Embryonic facial prominence (tissue), 1 donor: ENCODE measurements around the gene SEC31B.

Experiments
- DNase-seq: peaks from one replicate; pipeline ENCODE4 v3.0.0-alpha.2; 2016; ENCODE audit errors: extremely low spot score

SEC31B gene

GRCh38 chr10:100502926-100503494, 16.7 kb downstream of the SEC31B start:
- DNase-seq = peak; percentile 12

- no peak for DNase-seq
Observed at GRCh38 chr10:100501423-100501822, 18.2 kb downstream of the SEC31B start.

- DNase-seq = no peak
Observed at GRCh38 chr10:100498059-100498458, 21.6 kb downstream of the SEC31B start.

- no peak for DNase-seq
Observed at GRCh38 chr10:100496567-100496966, 23.1 kb downstream of the SEC31B start.

GRCh38 chr10:100490531-100490930, 29.1 kb downstream of the SEC31B start:
- DNase-seq = no peak

- DNase-seq = no peak
Observed at GRCh38 chr10:100489396-100489795, 30.3 kb downstream of the SEC31B start.

GRCh38 chr10:100487529-100487928, 32.1 kb downstream of the SEC31B start:
- no peak for DNase-seq

GRCh38 chr10:100485801-100486495, 33.7 kb downstream of the SEC31B start:
- no peak for DNase-seq

GRCh38 chr10:100485366-100485765, 34.3 kb downstream of the SEC31B start:
- DNase-seq = no peak

- DNase-seq = no peak
Observed at GRCh38 chr10:100483876-100484666, 35.6 kb downstream of the SEC31B start.

GRCh38 chr10:100482834-100483185, 36.9 kb downstream of the SEC31B start:
- no peak for DNase-seq

GRCh38 chr10:100482181-100482833, 37.4 kb downstream of the SEC31B start:
- DNase-seq = peak; percentile 24

GRCh38 chr10:100481462-100482081, 38.1 kb downstream of the SEC31B start:
- peak; percentile 68 for DNase-seq

- no peak for DNase-seq
Observed at GRCh38 chr10:100480002-100480401, 39.7 kb downstream of the SEC31B start.

- DNase-seq = no peak
Observed at GRCh38 chr10:100479037-100479436, 40.6 kb downstream of the SEC31B start.

GRCh38 chr10:100477970-100478369, 41.7 kb downstream of the SEC31B start:
- DNase-seq = no peak

- DNase-seq = no peak
Observed at GRCh38 chr10:100470367-100470766, 49.3 kb downstream of the SEC31B start.

- no peak for DNase-seq
Observed at GRCh38 chr10:100469756-100470155, 49.9 kb downstream of the SEC31B start.

- DNase-seq = no peak
Observed at GRCh38 chr10:100468978-100469377, 50.7 kb downstream of the SEC31B start.

GRCh38 chr10:100468322-100468721, 51.3 kb downstream of the SEC31B start:
- no peak for DNase-seq

- DNase-seq = no peak
Observed at GRCh38 chr10:100462709-100463108, 57.0 kb downstream of the SEC31B start, which contains the start of gene WNT8B. WNT8B (plus strand) TSS chr10:100463009; CDS start chr10:100463169, 160 bp downstream.

- DNase-seq = no peak
Observed at GRCh38 chr10:100448951-100449350, 70.7 kb downstream of the SEC31B start.
